Prostate gland (tissue), 2 donors: ENCODE data around the gene PHLPP1.

Experiments
- CTCF ChIP-seq, 4 experiments: fragments of 200-600 bp in 2 of 4; fragments of 450-650 bp in 2 of 4; sonication (generic) in 2 of 4; IDR thresholded peaks; 1 replicate in 3 of 4; 2 replicates in 1 of 4; pipeline ENCODE4 v1.5.1; 2016 to 2019; ENCODE audit warnings: antibody characterized with exemption in 4 of 4, mild to moderate bottlenecking in 2 of 4, moderate library complexity in 2 of 4
- POLR2AphosphoS5 ChIP-seq: sonication (generic); formaldehyde crosslinking; IDR thresholded peaks from one replicate; pipeline ENCODE4 v1.6.1; 2017; ENCODE audit warnings: antibody characterized with exemption

GRCh38 chr18:62797329-62797728 lies 82.0 kb downstream of the PHLPP1 start:
- TF ChIP-seq CTCF (IDR thresholded peaks at IDR 0.05) (no peak), POLR2AphosphoS5 (no peak)
